Activated CD4-positive, CD25-positive, alpha-beta regulatory T cell treated with anti-CD3 and anti-CD28 coated beads, Interleukin-2, amount 50 U/mL, for 16 hours (primary cell): ENCODE data around the gene L3MBTL1.

Source experiments
- DNase-seq: peaks from one replicate; pipeline ENCODE4 v3.0.0-alpha.2; 2020; ENCODE audit warnings: low read depth, low spot score

The L3MBTL1 gene

GRCh38 chr20:43506238-43506637 lies 1.3 kb upstream of the L3MBTL1 start:
- no peak for DNase-seq

GRCh38 chr20:43508106-43508505 lies 609 bp downstream of the L3MBTL1 start:
- DNase-seq, result no peak

GRCh38 chr20:43508604-43509040 lies 1.1 kb downstream of the L3MBTL1 start:
- DNase-seq, result no peak

GRCh38 chr20:43511879-43512278 lies 4.4 kb downstream of the L3MBTL1 start:
- no peak for DNase-seq

GRCh38 chr20:43513372-43513930 lies 6.0 kb downstream of the L3MBTL1 start:
- DNase-seq, result no peak

- DNase-seq, result peak; percentile 81
These were observed 6.6 kb downstream of the L3MBTL1 start for GRCh38 chr20:43513931-43514647.

- no peak for DNase-seq
These were observed 7.1 kb downstream of the L3MBTL1 start for GRCh38 chr20:43514648-43514999.

- DNase-seq, result no peak
These were observed 8.1 kb downstream of the L3MBTL1 start for GRCh38 chr20:43515628-43516027.

GRCh38 chr20:43516251-43516824 lies 8.8 kb downstream of the L3MBTL1 start:
- DNase-seq, result no peak

GRCh38 chr20:43520074-43520630 lies 12.7 kb downstream of the L3MBTL1 start:
- no peak for DNase-seq

GRCh38 chr20:43525021-43525420 lies 17.5 kb downstream of the L3MBTL1 start:
- no peak for DNase-seq

- DNase-seq, result no peak
These were observed 20.9 kb downstream of the L3MBTL1 start for GRCh38 chr20:43528258-43528875.

- no peak for DNase-seq
These were observed 21.6 kb downstream of the L3MBTL1 start for GRCh38 chr20:43529051-43529450.

- DNase-seq, result no peak
These were observed 22.1 kb downstream of the L3MBTL1 start for GRCh38 chr20:43529457-43530153.

- DNase-seq, result no peak
These were observed 23.0 kb downstream of the L3MBTL1 start for GRCh38 chr20:43530321-43531090.

- no peak for DNase-seq
These were observed 23.6 kb downstream of the L3MBTL1 start for GRCh38 chr20:43531091-43531443.

GRCh38 chr20:43532416-43533055 lies 25.0 kb downstream of the L3MBTL1 start:
- DNase-seq, result no peak

GRCh38 chr20:43533060-43533459 lies 25.6 kb downstream of the L3MBTL1 start:
- no peak for DNase-seq

GRCh38 chr20:43534016-43534415 lies 26.5 kb downstream of the L3MBTL1 start:
- DNase-seq, result no peak

GRCh38 chr20:43534791-43535350 lies 27.4 kb downstream of the L3MBTL1 start:
- DNase-seq, result no peak
